SW480 (cell line): Measurements from ENCODE around the gene ARHGEF11.
"Not testable (repeated sequence)": the region's sequence is repeated elsewhere in the genome, so short reads cannot be mapped to it uniquely, and the experiment has no call there.

Experiments
- DNase-seq: peaks from one replicate; pipeline ENCODE4 v3.0.0-alpha.2; 2016; ENCODE audit warnings: low spot score

Gene ARHGEF11

GRCh38 chr1:156929596-156930238, 115.8 kb downstream of the ARHGEF11 start:
- DNase-seq: no peak

GRCh38 chr1:156928043-156928602, 117.4 kb downstream of the ARHGEF11 start:
- DNase-seq: no peak

- peak; percentile 62 for DNase-seq
These were observed 118.1 kb downstream of the ARHGEF11 start for GRCh38 chr1:156927215-156928042.

- not testable (repeated sequence) for DNase-seq
These were observed 118.8 kb downstream of the ARHGEF11 start for GRCh38 chr1:156926695-156927094.

- peak; percentile 58 for DNase-seq
These were observed 119.4 kb downstream of the ARHGEF11 start for GRCh38 chr1:156926175-156926574.

GRCh38 chr1:156925154-156926010, 120.2 kb downstream of the ARHGEF11 start:
- DNase-seq: no peak

GRCh38 chr1:156924478-156925153, 120.9 kb downstream of the ARHGEF11 start:
- DNase-seq: no peak

- no peak for DNase-seq
These were observed 121.7 kb downstream of the ARHGEF11 start for GRCh38 chr1:156923670-156924477.

GRCh38 chr1:156922986-156923669, 122.4 kb downstream of the ARHGEF11 start:
- DNase-seq: no peak

- DNase-seq: no peak
These were observed 124.5 kb downstream of the ARHGEF11 start for GRCh38 chr1:156921053-156921529.

GRCh38 chr1:156920233-156921052, 125.1 kb downstream of the ARHGEF11 start, which contains the start of gene LRRC71:
Gene LRRC71, plus strand, starts transcription at chr1:156920632. Its CDS starts 172 bp downstream, at chr1:156920804.
- DNase-seq: peak; percentile 42

- no peak for DNase-seq
These were observed 131.1 kb downstream of the ARHGEF11 start for GRCh38 chr1:156914440-156914856.

- DNase-seq: no peak
These were observed 131.6 kb downstream of the ARHGEF11 start for GRCh38 chr1:156913809-156914387.

- no peak for DNase-seq
These were observed 132.4 kb downstream of the ARHGEF11 start for GRCh38 chr1:156912861-156913808.

- DNase-seq: no peak
These were observed 133.2 kb downstream of the ARHGEF11 start for GRCh38 chr1:156912310-156912709.

GRCh38 chr1:156911577-156912298, 133.8 kb downstream of the ARHGEF11 start:
- no peak for DNase-seq
